ENCODE measurements around the gene LCLAT1.

Gene LCLAT1

DNA sequence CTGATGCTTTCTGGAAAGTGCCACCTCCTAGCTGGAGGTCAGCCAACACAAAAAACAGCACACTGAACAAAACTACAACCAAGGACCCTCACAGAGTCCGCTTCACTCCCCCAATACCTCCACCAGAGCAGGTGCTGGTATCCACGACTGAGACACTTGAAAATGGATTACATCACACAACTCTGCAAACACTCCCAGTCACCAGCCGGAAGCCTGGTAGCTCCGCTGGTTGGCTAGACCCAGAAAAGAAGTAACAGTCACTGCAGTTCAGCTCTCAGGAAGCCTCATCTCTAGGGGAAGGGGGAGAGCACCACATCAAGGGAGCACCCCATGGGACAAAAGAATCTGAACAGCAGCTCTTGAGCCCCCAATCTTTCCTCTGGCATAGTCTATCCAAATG lies 175.4 kb downstream of the LCLAT1 start:
- no peaks in the 10 kb centered on the region for H3K36me3 ChIP-seq (ENCODE audit: insufficient read depth, low read length)
- H3K4me1 ChIP-seq (ENCODE audit: insufficient read depth, low read length, severe bottlenecking): no peaks in the 10 kb centered on the region
- no peaks in the 10 kb centered on the region for H3K79me2 ChIP-seq (ENCODE audit: insufficient read depth, low read length)
- H2AFZ ChIP-seq (ENCODE audit: low read length): no peak overlapping the region
- H3K27ac ChIP-seq (ENCODE audit: low read depth, low read length, poor library complexity, severe bottlenecking): no peak overlapping the region
- H3K27me3 ChIP-seq (ENCODE audit: insufficient read depth, low read length): no peaks in the 10 kb centered on the region
- H3K9ac ChIP-seq (ENCODE audit: low read length): no peak overlapping the region
- H3F3A ChIP-seq (ENCODE audit: insufficient read depth, low read length): no peaks in the 10 kb centered on the region
- no peaks in the 10 kb centered on the region for H3K9me3 ChIP-seq (ENCODE audit: low read length)
- no peaks in the 10 kb centered on the region for H3K9me2 ChIP-seq (ENCODE audit: low read depth, low read length)
- H3K4me2 ChIP-seq (ENCODE audit: low read length): no peak overlapping the region
- no peaks in the 10 kb centered on the region for H4K20me1 ChIP-seq (ENCODE audit: insufficient read depth, low read length)
- TF ChIP-seq CTCF (IDR thresholded peaks at IDR 0.05; ENCODE audit: low read length) (no peak), EZH2 (IDR thresholded peaks at IDR 0.05; ENCODE audit: borderline replicate concordance, low read length) (no peak)
- no peak overlapping the region for H3K4me3 ChIP-seq (ENCODE audit: low read depth, low read length, poor library complexity, severe bottlenecking)

DNA sequence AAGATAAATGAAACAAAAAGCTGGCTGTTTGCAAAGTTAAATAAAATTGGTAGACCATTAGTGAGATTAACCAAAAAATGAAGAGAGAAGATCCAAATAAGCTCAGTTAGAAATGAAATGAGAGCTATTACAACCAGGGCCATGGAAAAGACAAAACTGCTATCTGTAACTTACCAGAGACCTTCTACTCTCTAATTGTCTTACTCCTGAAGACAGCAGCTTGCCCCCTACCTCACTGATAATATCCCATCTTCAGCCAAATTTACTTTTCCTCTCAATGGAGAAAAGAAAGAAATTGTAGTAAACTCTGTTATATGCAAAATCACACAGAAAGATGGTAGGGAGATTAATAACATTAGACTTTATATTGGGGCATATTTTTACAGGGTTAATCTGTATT lies 178.2 kb downstream of the LCLAT1 start:
- no peak overlapping the region for H3K4me3 ChIP-seq (ENCODE audit: low read depth, low read length, poor library complexity, severe bottlenecking)
- no peak overlapping the region for H3K9ac ChIP-seq (ENCODE audit: low read length)
- H4K20me1 ChIP-seq (ENCODE audit: insufficient read depth, low read length): no peaks in the 10 kb centered on the region
- no peaks in the 10 kb centered on the region for H3F3A ChIP-seq (ENCODE audit: insufficient read depth, low read length)
- H3K4me2 ChIP-seq (ENCODE audit: low read length): no peak overlapping the region
- TF ChIP-seq CTCF (IDR thresholded peaks at IDR 0.05; ENCODE audit: low read length) (no peak), EZH2 (IDR thresholded peaks at IDR 0.05; ENCODE audit: borderline replicate concordance, low read length) (no peak)
- no peaks in the 10 kb centered on the region for H3K27me3 ChIP-seq (ENCODE audit: insufficient read depth, low read length)
- H3K27ac ChIP-seq (ENCODE audit: low read depth, low read length, poor library complexity, severe bottlenecking): no peak overlapping the region
- H3K36me3 ChIP-seq (ENCODE audit: insufficient read depth, low read length): no peaks in the 10 kb centered on the region
- no peak overlapping the region for H2AFZ ChIP-seq (ENCODE audit: low read length)
- no peaks in the 10 kb centered on the region for H3K9me2 ChIP-seq (ENCODE audit: low read depth, low read length)
- no peaks in the 10 kb centered on the region for H3K4me1 ChIP-seq (ENCODE audit: insufficient read depth, low read length, severe bottlenecking)
- H3K9me3 ChIP-seq (ENCODE audit: low read length): no peaks in the 10 kb centered on the region
- no peaks in the 10 kb centered on the region for H3K79me2 ChIP-seq (ENCODE audit: insufficient read depth, low read length)

GRCh38 chr2:30625701-30626100 lies 178.7 kb downstream of the LCLAT1 start:
- H3K4me3 ChIP-seq (ENCODE audit: low read depth, low read length, poor library complexity, severe bottlenecking): no peak overlapping the region
- H3K9me3 ChIP-seq (ENCODE audit: low read length): no peaks in the 10 kb centered on the region
- no peak overlapping the region for H3K27ac ChIP-seq (ENCODE audit: low read depth, low read length, poor library complexity, severe bottlenecking)
- no peak overlapping the region for H3K9ac ChIP-seq (ENCODE audit: low read length)
- no peak overlapping the region for H2AFZ ChIP-seq (ENCODE audit: low read length)
- H3K4me1 ChIP-seq (ENCODE audit: insufficient read depth, low read length, severe bottlenecking): no peaks in the 10 kb centered on the region
- H3K27me3 ChIP-seq (ENCODE audit: insufficient read depth, low read length): no peaks in the 10 kb centered on the region
- H3K79me2 ChIP-seq (ENCODE audit: insufficient read depth, low read length): no peaks in the 10 kb centered on the region
- TF ChIP-seq EZH2 (IDR thresholded peaks at IDR 0.05; ENCODE audit: borderline replicate concordance, low read length) (no peak), CTCF (IDR thresholded peaks at IDR 0.05; ENCODE audit: low read length) (no peak)
- H4K20me1 ChIP-seq (ENCODE audit: insufficient read depth, low read length): no peaks in the 10 kb centered on the region
- no peaks in the 10 kb centered on the region for H3K36me3 ChIP-seq (ENCODE audit: insufficient read depth, low read length)
- no peaks in the 10 kb centered on the region for H3K9me2 ChIP-seq (ENCODE audit: low read depth, low read length)
- H3F3A ChIP-seq (ENCODE audit: insufficient read depth, low read length): no peaks in the 10 kb centered on the region
- H3K4me2 ChIP-seq (ENCODE audit: low read length): no peak overlapping the region

Measured in OCI-LY1 (cell line).